ENCODE data around the gene SLC17A6.

GRCh38 chr11:22405377-22405776, 67.2 kb downstream of the SLC17A6 start:
- TF ChIP-seq CTCF (IDR thresholded peaks at IDR 0.05) = no peak
- no peak for TF ChIP-seq POLR2A (IDR thresholded peaks at IDR 0.05)
